ENCODE measurements around the gene AKR1B15. TPM values are rescaled to one million over a fixed set of nuclear protein-coding genes. Genes with fewer than 3 reads are reported as not detected.

Gene AKR1B15
- total RNA-seq, 4 donors from 2014 or later, result not detected

DNA sequence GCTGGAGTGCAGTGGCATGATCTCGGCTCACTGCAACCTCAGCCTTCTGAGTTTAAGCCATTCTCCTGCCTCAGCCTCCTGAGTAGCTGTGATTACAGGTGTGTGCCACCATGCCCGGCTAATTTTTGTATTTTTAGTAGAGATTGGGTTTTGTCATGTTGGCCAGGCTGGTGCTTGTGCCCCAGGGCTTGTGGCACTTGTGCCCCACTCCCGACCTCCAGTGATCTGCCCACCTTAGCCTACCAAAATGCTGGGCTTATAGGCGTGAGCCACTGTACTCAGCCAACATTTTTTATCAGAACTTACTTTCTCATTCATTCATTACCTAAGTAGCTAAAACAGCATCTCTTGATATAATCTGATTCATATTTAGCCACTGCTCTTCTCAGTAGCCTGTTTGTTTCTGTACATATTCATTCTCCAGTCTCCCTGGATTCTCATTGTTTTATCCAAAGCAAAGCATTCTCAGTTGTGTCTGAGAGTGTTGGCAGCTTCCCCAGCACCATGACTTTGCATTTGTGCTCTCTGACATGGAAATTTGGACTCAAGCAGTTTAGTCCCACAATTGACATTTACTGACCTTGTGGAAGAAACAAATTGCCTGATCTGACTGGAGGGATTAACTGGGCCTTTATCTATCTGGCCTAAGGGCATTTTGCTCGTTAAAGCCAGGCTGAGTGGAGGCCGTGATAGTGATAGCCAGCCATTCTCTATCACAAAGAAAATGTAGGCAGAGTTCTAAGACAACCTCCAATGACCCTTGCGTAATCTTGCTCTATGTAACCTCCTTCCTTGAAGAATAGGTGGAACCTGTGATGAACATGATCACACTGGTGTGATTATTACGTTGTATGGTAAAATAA is 44.9 kb downstream of the AKR1B15 start:
- H3K4me1 ChIP-seq, result peaks cover 0 to 6% of the 10 kb centered on the region in 2 donors
- peak; percentile 55 to 59 for DNase-seq
- no peaks in the 10 kb centered on the region for H3K36me3 ChIP-seq
- no peaks in the 10 kb centered on the region for H3K9me3 ChIP-seq
- peak overlapping the region; percentile 54 to 74 for H3K27ac ChIP-seq
- intact Hi-C loops (cut with DNase I; ENCODE audit: low total_unique reads), result no loop called here
- TF ChIP-seq, protein P1, sequence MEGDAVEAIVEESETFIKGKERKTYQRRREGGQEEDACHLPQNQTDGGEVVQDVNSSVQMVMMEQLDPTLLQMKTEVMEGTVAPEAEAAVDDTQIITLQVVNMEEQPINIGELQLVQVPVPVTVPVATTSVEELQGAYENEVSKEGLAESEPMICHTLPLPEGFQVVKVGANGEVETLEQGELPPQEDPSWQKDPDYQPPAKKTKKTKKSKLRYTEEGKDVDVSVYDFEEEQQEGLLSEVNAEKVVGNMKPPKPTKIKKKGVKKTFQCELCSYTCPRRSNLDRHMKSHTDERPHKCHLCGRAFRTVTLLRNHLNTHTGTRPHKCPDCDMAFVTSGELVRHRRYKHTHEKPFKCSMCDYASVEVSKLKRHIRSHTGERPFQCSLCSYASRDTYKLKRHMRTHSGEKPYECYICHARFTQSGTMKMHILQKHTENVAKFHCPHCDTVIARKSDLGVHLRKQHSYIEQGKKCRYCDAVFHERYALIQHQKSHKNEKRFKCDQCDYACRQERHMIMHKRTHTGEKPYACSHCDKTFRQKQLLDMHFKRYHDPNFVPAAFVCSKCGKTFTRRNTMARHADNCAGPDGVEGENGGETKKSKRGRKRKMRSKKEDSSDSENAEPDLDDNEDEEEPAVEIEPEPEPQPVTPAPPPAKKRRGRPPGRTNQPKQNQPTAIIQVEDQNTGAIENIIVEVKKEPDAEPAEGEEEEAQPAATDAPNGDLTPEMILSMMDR (IDR thresholded peaks at IDR 0.05), result no peak
- no peak for TF ChIP-seq POLR2A (IDR thresholded peaks at IDR 0.05)
- no peak overlapping the region for H3K4me3 ChIP-seq
- no peaks in the 10 kb centered on the region for H3K27me3 ChIP-seq

DNA sequence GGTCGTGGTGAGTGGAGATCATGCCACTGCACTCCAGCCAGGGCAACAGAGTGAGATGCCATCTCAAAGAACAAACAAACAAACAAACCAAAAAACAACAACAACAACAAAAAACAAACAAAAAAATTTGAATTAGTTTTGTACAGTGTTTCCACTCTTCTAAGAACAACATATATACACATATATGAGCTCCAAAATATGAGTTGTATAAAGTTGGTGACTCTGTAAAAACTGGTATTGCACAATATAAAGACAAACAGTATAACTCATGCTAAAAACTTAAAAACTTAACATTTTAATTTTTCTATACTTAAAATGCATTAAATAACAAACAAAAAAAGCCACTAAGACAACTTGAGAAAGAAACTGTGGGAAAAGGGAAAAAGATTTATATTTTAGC is 46.0 kb downstream of the AKR1B15 start:
- no peak for DNase-seq
- no peaks in the 10 kb centered on the region for H3K36me3 ChIP-seq
- TF ChIP-seq, protein P1 (IDR thresholded peaks at IDR 0.05), result no peak
- TF ChIP-seq POLR2A (IDR thresholded peaks at IDR 0.05), result no peak
- H3K4me1 ChIP-seq, result peaks cover 0 to 6% of the 10 kb centered on the region in 2 donors
- no peak overlapping the region for H3K4me3 ChIP-seq
- peak overlapping the region in 1 of 2 donors; percentile 54 for H3K27ac ChIP-seq
- no peaks in the 10 kb centered on the region for H3K27me3 ChIP-seq
- intact Hi-C loops (cut with DNase I; ENCODE audit: low total_unique reads), result no loop called here
- H3K9me3 ChIP-seq, result no peaks in the 10 kb centered on the region

- Histone ChIP-seq H3K4me1 (no peaks in the 10 kb centered on the region), H3K27me3 (no peaks in the 10 kb centered on the region), H3K4me3 (no peak overlapping the region), H3K27ac (no peak overlapping the region), H3K36me3 (no peaks in the 10 kb centered on the region), H3K9me3 (no peaks in the 10 kb centered on the region)
- DNase-seq, result no peak
- TF ChIP-seq POLR2A (IDR thresholded peaks at IDR 0.05), result no peak
- TF ChIP-seq, protein P1 (IDR thresholded peaks at IDR 0.05), result no peak
- intact Hi-C loops (cut with DNase I; ENCODE audit: low total_unique reads), result no loop called here
These were observed 50.5 kb downstream of the AKR1B15 start for GRCh38 chr7:134599371-134599770.

- Histone ChIP-seq H3K27me3 (no peaks in the 10 kb centered on the region), H3K27ac (no peak overlapping the region), H3K9me3 (no peaks in the 10 kb centered on the region), H3K36me3 (no peaks in the 10 kb centered on the region), H3K4me1 (no peaks in the 10 kb centered on the region), H3K4me3 (no peak overlapping the region)
- TF ChIP-seq, protein P1 (IDR thresholded peaks at IDR 0.05), result no peak
- TF ChIP-seq POLR2A (IDR thresholded peaks at IDR 0.05), result no peak
- intact Hi-C loops (cut with DNase I; ENCODE audit: low total_unique reads), result no loop called here
- DNase-seq, result no peak
These were observed 52.5 kb downstream of the AKR1B15 start for GRCh38 chr7:134601459-134601858.

GRCh38 chr7:134602881-134603451 is 54.1 kb downstream of the AKR1B15 start:
- no peak for DNase-seq
- intact Hi-C loops (cut with DNase I; ENCODE audit: low total_unique reads), result no loop called here
- Histone ChIP-seq H3K36me3 (no peaks in the 10 kb centered on the region), H3K4me1 (no peaks in the 10 kb centered on the region), H3K4me3 (no peak overlapping the region), H3K27ac (no peak overlapping the region), H3K9me3 (no peaks in the 10 kb centered on the region), H3K27me3 (no peaks in the 10 kb centered on the region)
- no peak for TF ChIP-seq POLR2A (IDR thresholded peaks at IDR 0.05)
- TF ChIP-seq, protein P1 (IDR thresholded peaks at IDR 0.05), result no peak

Data from uterus (tissue), 4 donors.